ENCODE results near the gene NOSIP.
A peak's percentile ranks its signal among the peaks of the same experiment; 100 is the strongest.
"Not testable (repeated sequence)": the region's sequence is repeated elsewhere in the genome, so short reads cannot be mapped to it uniquely, and the experiment has no call there.

NOSIP gene, protein sequence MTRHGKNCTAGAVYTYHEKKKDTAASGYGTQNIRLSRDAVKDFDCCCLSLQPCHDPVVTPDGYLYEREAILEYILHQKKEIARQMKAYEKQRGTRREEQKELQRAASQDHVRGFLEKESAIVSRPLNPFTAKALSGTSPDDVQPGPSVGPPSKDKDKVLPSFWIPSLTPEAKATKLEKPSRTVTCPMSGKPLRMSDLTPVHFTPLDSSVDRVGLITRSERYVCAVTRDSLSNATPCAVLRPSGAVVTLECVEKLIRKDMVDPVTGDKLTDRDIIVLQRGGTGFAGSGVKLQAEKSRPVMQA

GRCh38 chr19:49580264-49581006 lies at the start of gene NOSIP:
NOSIP (minus strand) TSS chr19:49580556; CDS start chr19:49560691, 19,865 bp downstream.
- Histone ChIP-seq H3K4me1 (peaks cover 50% of the 10 kb centered on the region), H3K4me2 (peak within 1 kb of the TSS; percentile 92), H3K36me3 (peaks cover 17% of the 10 kb centered on the region), H3K9ac (peak within 1 kb of the TSS; percentile 88), H3K4me3 (peak within 1 kb of the TSS; percentile 75), H3K27me3 (no peaks in the 10 kb centered on the region), H4K20me1 (peaks cover 24% of the 10 kb centered on the region; the same call in 1 of the 2 replicates), H3K9me3 (no peaks in the 10 kb centered on the region), H3K27ac (peak within 1 kb of the TSS; percentile 84)
- no peak for TF ChIP-seq Cebpa-rat (IDR thresholded peaks at IDR 0.05)

DNA sequence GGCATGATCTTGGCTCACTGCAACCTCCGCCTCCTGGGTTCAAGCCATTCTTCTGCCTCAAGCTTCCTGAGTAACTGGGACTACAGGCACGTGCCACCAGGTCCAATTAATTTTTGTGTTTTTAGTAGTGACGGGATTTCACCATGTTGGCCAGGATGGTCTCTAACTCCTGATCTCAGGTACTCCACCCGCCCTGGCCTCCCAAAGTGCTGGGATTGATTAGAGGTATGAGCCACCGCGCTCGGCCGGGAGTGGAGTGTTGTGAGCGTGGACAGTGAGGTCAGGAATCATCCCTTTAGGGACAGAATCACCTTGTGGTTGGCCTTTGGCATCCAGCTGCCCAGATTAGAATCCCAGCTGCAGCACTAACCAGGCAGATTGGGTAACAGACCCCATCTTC lies 49.3 kb upstream of the NOSIP start:
- no peaks in the 10 kb centered on the region for H3K9me3 ChIP-seq
- H3K9ac ChIP-seq: no peak overlapping the region
- H3K27me3 ChIP-seq: no peaks in the 10 kb centered on the region
- no peak overlapping the region for H3K4me2 ChIP-seq
- H4K20me1 ChIP-seq: peaks cover 5% of the 10 kb centered on the region; the same call in 1 of the 2 replicates
- no peak overlapping the region for H3K4me3 ChIP-seq
- H3K4me1 ChIP-seq: no peaks in the 10 kb centered on the region
- no peak for TF ChIP-seq Cebpa-rat (IDR thresholded peaks at IDR 0.05)
- no peak overlapping the region for H3K27ac ChIP-seq
- peaks cover 53% of the 10 kb centered on the region for H3K36me3 ChIP-seq

DNA sequence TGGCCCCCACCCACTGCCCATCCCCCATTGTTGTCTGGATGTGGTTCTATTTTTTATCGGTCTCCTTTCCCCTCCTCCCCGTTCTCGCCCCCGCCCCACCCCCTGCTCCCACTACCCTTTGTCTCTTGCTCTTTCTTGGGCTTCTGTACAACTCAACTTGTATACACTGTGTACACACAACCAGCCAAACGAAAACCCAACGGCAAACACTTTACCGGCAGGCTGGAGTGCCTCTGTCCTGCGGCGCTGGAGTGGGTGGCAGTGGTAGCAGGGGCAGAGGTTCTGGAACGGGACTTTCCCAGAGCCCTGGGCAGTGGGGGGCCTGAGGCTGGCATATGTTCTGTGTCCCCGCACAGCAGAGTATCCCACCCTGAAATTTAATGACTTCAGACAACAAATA lies 45.9 kb upstream of the NOSIP start:
- Histone ChIP-seq H3K36me3 (peaks cover 76% of the 10 kb centered on the region), H3K27ac (no peak overlapping the region), H3K4me2 (no peak overlapping the region), H3K27me3 (no peaks in the 10 kb centered on the region), H3K4me1 (no peaks in the 10 kb centered on the region), H4K20me1 (peaks cover 13% of the 10 kb centered on the region), H3K9ac (no peak overlapping the region), H3K9me3 (no peaks in the 10 kb centered on the region), H3K4me3 (no peak overlapping the region)
- TF ChIP-seq Cebpa-rat (IDR thresholded peaks at IDR 0.05): no peak

DNA sequence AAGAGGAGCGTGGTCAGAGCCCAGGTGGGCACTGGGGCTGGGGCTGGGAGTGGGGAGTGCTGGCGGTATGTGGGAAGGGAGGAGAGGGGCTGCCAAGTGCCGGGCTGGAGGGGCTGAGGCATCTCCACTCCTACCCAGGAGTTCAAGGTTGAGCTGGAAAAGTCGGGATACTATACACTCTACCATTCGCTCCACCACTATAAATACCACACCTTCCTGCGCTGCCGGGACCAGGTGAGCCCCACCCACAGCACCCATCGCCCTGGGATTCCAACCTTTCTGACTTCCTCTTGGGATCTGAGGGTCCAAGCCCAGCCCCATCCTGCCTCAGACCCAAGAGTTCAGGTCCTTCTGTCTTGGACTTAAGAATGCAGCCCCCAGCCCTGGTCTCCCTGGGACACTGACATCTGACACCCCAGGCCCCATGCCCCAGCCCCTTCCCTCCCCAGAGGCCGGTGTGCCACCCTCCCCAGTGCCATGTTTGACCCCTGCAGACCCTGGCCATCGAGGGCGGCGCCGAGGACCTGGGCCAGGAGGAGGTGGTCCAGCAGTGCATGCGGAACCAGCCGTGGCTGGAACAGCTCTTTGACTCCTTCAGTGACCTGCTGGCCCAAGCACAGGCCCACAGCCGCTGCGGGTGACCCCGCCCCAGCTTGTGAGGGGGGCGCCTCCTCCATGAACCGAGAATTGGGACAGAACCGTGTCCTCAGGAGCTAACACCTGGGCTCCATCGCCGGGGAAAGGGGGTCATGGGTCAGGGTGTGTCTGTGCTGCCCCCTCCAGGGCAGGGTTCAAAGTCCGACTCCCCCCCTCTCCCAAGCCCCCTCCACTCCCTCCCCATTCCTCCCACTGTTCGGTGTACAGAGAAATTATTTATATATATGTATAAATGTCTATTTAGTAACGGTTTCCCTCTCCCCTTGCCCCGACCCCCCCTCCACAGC lies 44.9 kb upstream of the NOSIP start:
- Histone ChIP-seq H3K27me3 (no peaks in the 10 kb centered on the region), H3K4me1 (no peaks in the 10 kb centered on the region), H3K27ac (no peak overlapping the region), H3K4me3 (no peak overlapping the region), H3K4me2 (no peak overlapping the region), H3K9me3 (no peaks in the 10 kb centered on the region), H3K9ac (no peak overlapping the region), H4K20me1 (peaks cover 14% of the 10 kb centered on the region), H3K36me3 (peaks cover 81% of the 10 kb centered on the region)
- TF ChIP-seq Cebpa-rat (IDR thresholded peaks at IDR 0.05): no peak

- not testable (repeated sequence) for H3K27ac ChIP-seq, H3K4me3 ChIP-seq, H3K4me1 ChIP-seq, H3K27me3 ChIP-seq, H3K9ac ChIP-seq, H3K4me2 ChIP-seq
- Histone ChIP-seq H3K9me3 (peaks cover 13% of the 10 kb centered on the region; the same call in 1 of the 2 replicates), H4K20me1 (peaks cover 58% of the 10 kb centered on the region), H3K36me3 (peaks cover 94% of the 10 kb centered on the region)
Observed at GRCh38 chr19:49617860-49618259, 37.5 kb upstream of the NOSIP start.

- Histone ChIP-seq H3K9me3 (peaks cover 13% of the 10 kb centered on the region; the same call in 1 of the 2 replicates), H3K4me2 (no peak overlapping the region), H3K36me3 (peaks cover 97% of the 10 kb centered on the region), H3K4me1 (no peaks in the 10 kb centered on the region), H4K20me1 (peaks cover 67% of the 10 kb centered on the region), H3K27me3 (no peaks in the 10 kb centered on the region), H3K27ac (no peak overlapping the region), H3K9ac (no peak overlapping the region), H3K4me3 (no peak overlapping the region)
- no peak for TF ChIP-seq Cebpa-rat (IDR thresholded peaks at IDR 0.05)
Observed at GRCh38 chr19:49616945-49617344, 36.6 kb upstream of the NOSIP start.

DNA sequence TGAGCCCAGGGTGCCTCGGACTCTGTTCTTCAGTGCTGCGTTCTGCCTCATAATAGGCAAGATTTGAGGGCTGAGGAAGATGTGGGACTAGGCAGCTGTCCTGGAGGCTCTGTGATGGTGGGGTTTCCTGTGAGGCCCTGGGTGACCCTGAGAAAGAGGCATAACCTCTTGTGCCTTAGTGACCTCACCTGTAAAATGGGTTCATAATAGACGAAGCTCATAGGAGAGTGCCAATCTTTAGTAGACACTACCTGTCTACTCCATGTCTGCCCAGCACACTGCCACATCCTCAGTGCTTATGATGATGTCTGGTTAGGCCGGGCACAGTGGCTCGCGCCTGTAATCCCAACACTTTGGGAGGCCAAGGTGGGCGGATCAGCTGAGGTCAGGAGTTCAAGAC lies 36.2 kb upstream of the NOSIP start:
- Histone ChIP-seq H4K20me1 (peaks cover 71% of the 10 kb centered on the region), H3K27ac (no peak overlapping the region), H3K36me3 (peaks cover 94% of the 10 kb centered on the region), H3K4me1 (no peaks in the 10 kb centered on the region), H3K27me3 (no peaks in the 10 kb centered on the region), H3K4me2 (no peak overlapping the region), H3K9ac (no peak overlapping the region), H3K9me3 (peaks cover 13% of the 10 kb centered on the region; the same call in 1 of the 2 replicates), H3K4me3 (no peak overlapping the region)
- TF ChIP-seq Cebpa-rat (IDR thresholded peaks at IDR 0.05): no peak

DNA sequence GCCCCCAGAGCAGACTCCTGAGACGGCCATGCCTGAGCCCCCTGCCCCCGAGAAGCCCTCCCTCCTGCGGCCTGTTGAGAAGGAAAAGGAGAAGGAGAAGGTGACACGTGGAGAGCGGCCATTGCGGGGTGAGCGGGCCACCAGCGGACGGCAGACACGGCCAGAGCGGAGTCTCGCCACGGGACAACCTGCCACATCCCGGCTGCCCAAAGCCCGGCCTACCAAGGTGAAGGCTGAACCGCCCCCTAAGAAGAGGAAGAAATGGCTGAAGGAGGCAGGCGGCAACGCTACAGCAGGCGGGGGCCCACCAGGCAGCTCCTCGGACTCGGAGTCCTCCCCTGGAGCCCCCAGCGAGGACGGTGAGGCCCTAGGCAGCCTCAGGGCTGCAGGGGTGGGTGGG lies 35.5 kb upstream of the NOSIP start:
- Histone ChIP-seq H3K9ac (no peak overlapping the region), H3K36me3 (peaks cover 95% of the 10 kb centered on the region), H3K9me3 (peaks cover 13% of the 10 kb centered on the region; the same call in 1 of the 2 replicates), H3K27ac (no peak overlapping the region), H3K4me1 (no peaks in the 10 kb centered on the region), H4K20me1 (peaks cover 74% of the 10 kb centered on the region), H3K4me2 (no peak overlapping the region), H3K27me3 (no peaks in the 10 kb centered on the region), H3K4me3 (no peak overlapping the region)
- no peak for TF ChIP-seq Cebpa-rat (IDR thresholded peaks at IDR 0.05)

DNA sequence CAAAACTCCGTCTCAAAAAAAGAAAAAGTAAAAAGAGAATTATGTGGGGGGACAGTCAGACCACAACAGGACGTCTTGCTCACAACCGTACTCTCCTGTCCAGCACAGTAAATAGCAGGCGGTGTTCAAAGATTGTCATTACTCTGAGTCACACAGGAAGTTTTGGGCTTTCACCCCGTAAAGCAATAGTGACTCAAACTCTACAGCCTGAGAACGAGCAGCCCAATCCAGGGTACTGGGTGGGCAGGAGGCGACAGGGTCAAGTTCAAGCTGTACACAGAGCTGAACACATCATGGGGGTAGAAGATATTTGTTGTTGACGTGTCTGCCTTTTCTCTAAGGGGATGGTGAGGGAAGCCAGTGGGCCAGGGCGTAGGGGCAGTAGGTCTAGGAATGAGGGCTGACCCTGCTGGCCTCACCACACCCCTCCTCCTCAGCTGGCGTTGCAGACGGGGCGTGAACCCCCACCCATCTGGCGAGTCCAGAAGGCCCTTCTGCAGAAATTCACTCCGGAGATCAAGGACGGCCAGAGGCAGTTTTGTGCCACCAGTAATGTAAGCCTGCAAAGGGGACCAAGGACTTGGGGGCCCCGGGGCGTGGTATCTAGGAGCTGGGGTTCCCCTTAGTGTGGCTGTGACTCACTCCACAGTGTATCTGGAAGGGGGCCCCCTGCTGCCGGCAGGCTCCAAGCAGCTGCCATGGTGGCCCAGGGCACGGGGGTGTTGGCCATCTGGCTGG lies 33.9 kb upstream of the NOSIP start:
- Histone ChIP-seq H3K4me2 (no peak overlapping the region), H3K4me1 (no peaks in the 10 kb centered on the region), H3K4me3 (no peak overlapping the region), H3K27ac (no peak overlapping the region), H3K9ac (no peak overlapping the region), H3K9me3 (peaks cover 13% of the 10 kb centered on the region; the same call in 1 of the 2 replicates), H3K27me3 (no peaks in the 10 kb centered on the region), H4K20me1 (peaks cover 84% of the 10 kb centered on the region), H3K36me3 (peaks cover 96% of the 10 kb centered on the region)
- no peak for TF ChIP-seq Cebpa-rat (IDR thresholded peaks at IDR 0.05)

Measured in BLaER1 (cell line).